ENCODE results near the gene IL1F10.

Gene IL1F10

DNA sequence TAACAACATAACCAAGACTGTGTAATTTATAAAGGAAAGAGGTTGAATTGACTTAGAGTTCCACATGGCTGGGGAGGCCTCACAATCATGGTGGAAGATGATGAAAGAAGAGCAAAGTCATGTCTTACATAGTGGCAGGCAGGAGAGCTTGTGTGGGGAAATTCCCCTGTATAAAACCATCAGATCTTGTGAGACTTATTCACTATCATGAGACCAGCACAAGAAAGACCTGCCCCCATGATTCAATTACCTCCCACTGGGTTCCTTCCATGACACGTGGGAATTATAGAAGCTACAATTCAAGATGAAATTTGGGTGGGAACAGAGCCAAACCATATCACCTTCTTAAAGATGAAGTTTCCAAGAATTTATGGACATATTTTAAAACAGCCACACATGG lies 11.2 kb upstream of the IL1F10 start:
- TF ChIP-seq ZNF660 (tag by site-specific recombination; IDR thresholded peaks at IDR 0.05), result no peak
- TF ChIP-seq, protein P1, sequence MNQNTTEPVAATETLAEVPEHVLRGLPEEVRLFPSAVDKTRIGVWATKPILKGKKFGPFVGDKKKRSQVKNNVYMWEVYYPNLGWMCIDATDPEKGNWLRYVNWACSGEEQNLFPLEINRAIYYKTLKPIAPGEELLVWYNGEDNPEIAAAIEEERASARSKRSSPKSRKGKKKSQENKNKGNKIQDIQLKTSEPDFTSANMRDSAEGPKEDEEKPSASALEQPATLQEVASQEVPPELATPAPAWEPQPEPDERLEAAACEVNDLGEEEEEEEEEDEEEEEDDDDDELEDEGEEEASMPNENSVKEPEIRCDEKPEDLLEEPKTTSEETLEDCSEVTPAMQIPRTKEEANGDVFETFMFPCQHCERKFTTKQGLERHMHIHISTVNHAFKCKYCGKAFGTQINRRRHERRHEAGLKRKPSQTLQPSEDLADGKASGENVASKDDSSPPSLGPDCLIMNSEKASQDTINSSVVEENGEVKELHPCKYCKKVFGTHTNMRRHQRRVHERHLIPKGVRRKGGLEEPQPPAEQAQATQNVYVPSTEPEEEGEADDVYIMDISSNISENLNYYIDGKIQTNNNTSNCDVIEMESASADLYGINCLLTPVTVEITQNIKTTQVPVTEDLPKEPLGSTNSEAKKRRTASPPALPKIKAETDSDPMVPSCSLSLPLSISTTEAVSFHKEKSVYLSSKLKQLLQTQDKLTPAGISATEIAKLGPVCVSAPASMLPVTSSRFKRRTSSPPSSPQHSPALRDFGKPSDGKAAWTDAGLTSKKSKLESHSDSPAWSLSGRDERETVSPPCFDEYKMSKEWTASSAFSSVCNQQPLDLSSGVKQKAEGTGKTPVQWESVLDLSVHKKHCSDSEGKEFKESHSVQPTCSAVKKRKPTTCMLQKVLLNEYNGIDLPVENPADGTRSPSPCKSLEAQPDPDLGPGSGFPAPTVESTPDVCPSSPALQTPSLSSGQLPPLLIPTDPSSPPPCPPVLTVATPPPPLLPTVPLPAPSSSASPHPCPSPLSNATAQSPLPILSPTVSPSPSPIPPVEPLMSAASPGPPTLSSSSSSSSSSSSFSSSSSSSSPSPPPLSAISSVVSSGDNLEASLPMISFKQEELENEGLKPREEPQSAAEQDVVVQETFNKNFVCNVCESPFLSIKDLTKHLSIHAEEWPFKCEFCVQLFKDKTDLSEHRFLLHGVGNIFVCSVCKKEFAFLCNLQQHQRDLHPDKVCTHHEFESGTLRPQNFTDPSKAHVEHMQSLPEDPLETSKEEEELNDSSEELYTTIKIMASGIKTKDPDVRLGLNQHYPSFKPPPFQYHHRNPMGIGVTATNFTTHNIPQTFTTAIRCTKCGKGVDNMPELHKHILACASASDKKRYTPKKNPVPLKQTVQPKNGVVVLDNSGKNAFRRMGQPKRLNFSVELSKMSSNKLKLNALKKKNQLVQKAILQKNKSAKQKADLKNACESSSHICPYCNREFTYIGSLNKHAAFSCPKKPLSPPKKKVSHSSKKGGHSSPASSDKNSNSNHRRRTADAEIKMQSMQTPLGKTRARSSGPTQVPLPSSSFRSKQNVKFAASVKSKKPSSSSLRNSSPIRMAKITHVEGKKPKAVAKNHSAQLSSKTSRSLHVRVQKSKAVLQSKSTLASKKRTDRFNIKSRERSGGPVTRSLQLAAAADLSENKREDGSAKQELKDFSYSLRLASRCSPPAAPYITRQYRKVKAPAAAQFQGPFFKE (tag by site-specific recombination; IDR thresholded peaks at IDR 0.05; ENCODE audit: borderline replicate concordance), result no peak
- TF ChIP-seq, protein P2, sequence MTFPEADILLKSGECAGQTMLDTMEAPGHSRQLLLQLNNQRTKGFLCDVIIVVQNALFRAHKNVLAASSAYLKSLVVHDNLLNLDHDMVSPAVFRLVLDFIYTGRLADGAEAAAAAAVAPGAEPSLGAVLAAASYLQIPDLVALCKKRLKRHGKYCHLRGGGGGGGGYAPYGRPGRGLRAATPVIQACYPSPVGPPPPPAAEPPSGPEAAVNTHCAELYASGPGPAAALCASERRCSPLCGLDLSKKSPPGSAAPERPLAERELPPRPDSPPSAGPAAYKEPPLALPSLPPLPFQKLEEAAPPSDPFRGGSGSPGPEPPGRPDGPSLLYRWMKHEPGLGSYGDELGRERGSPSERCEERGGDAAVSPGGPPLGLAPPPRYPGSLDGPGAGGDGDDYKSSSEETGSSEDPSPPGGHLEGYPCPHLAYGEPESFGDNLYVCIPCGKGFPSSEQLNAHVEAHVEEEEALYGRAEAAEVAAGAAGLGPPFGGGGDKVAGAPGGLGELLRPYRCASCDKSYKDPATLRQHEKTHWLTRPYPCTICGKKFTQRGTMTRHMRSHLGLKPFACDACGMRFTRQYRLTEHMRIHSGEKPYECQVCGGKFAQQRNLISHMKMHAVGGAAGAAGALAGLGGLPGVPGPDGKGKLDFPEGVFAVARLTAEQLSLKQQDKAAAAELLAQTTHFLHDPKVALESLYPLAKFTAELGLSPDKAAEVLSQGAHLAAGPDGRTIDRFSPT (tag by site-specific recombination; IDR thresholded peaks at IDR 0.05), result no peak
- TF ChIP-seq, protein P3, sequence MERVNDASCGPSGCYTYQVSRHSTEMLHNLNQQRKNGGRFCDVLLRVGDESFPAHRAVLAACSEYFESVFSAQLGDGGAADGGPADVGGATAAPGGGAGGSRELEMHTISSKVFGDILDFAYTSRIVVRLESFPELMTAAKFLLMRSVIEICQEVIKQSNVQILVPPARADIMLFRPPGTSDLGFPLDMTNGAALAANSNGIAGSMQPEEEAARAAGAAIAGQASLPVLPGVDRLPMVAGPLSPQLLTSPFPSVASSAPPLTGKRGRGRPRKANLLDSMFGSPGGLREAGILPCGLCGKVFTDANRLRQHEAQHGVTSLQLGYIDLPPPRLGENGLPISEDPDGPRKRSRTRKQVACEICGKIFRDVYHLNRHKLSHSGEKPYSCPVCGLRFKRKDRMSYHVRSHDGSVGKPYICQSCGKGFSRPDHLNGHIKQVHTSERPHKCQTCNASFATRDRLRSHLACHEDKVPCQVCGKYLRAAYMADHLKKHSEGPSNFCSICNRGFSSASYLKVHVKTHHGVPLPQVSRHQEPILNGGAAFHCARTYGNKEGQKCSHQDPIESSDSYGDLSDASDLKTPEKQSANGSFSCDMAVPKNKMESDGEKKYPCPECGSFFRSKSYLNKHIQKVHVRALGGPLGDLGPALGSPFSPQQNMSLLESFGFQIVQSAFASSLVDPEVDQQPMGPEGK (tag by site-specific recombination; IDR thresholded peaks at IDR 0.05), result no peak
- no peak for TF ChIP-seq GLIS1 (tag by site-specific recombination; IDR thresholded peaks at IDR 0.05)
- TF ChIP-seq ZNF302 (tag by site-specific recombination; IDR thresholded peaks at IDR 0.05; ENCODE audit: low read depth), result no peak
- TF ChIP-seq ZNF114 (tag by site-specific recombination; IDR thresholded peaks at IDR 0.05), result no peak
- no peak for TF ChIP-seq ZNF548 (tag by site-specific recombination; IDR thresholded peaks at IDR 0.05)
- TF ChIP-seq, protein P4, sequence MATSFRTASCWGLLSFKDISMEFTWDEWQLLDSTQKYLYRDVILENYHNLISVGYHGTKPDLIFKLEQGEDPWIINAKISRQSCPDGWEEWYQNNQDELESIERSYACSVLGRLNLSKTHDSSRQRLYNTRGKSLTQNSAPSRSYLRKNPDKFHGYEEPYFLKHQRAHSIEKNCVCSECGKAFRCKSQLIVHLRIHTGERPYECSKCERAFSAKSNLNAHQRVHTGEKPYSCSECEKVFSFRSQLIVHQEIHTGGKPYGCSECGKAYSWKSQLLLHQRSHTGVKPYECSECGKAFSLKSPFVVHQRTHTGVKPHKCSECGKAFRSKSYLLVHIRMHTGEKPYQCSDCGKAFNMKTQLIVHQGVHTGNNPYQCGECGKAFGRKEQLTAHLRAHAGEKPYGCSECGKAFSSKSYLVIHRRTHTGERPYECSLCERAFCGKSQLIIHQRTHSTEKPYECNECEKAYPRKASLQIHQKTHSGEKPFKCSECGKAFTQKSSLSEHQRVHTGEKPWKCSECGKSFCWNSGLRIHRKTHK (tag by site-specific recombination; IDR thresholded peaks at IDR 0.05), result no peak
- TF ChIP-seq WT1 (tag by site-specific recombination; IDR thresholded peaks at IDR 0.05), result no peak
- no peak for TF ChIP-seq ZNF664 (tag by site-specific recombination; IDR thresholded peaks at IDR 0.05)
- Histone ChIP-seq H3K36me3 (ENCODE audit: control insufficient read depth in 2 of 2, insufficient read depth in 1 of 2, low read length in 2 of 2) (no peaks in the 10 kb centered on the region), H3K4me3 (ENCODE audit: low read depth, low read length) (no peak overlapping the region), H3K4me1 (ENCODE audit: control insufficient read depth, insufficient read depth, low read length) (no peaks in the 10 kb centered on the region), H3K9me3 (ENCODE audit: control insufficient read depth, insufficient read depth, low read depth, low read length) (no peaks in the 10 kb centered on the region), H3K27ac (ENCODE audit: extremely low read depth, low read depth, low read length) (no peak overlapping the region)
- ChIA-PET POLR2A (no interaction called here), CTCF (interaction anchor here (1.0 kb wide), 1 partner anchor 142 kb away, joined by 3 read pairs; no protein-coding TSS in a partner anchor)

DNA sequence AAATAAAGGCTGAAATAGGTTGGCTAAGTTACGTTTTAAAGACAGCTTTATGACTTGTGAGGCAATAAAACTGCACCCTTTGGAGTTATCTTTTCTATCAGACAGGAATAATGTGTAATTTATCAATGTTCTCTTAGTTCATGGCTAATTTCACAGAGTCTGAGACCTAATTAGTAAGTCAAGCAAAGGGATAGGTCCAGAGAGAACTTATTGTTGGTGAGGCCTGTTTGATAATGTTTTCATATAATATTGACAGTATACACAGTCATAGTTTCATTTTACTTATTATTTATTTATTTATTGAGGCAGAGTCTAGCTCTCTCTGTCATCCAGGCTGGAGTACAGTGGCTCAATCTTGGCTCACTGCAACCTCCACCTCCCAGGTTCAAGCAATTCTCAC lies 10.7 kb upstream of the IL1F10 start:
- ChIA-PET CTCF (interaction anchor here (0.5 kb wide), 1 partner anchor 172 kb away, joined by 3 read pairs; no protein-coding TSS in a partner anchor), POLR2A (no interaction called here)
- TF ChIP-seq, protein P5, sequence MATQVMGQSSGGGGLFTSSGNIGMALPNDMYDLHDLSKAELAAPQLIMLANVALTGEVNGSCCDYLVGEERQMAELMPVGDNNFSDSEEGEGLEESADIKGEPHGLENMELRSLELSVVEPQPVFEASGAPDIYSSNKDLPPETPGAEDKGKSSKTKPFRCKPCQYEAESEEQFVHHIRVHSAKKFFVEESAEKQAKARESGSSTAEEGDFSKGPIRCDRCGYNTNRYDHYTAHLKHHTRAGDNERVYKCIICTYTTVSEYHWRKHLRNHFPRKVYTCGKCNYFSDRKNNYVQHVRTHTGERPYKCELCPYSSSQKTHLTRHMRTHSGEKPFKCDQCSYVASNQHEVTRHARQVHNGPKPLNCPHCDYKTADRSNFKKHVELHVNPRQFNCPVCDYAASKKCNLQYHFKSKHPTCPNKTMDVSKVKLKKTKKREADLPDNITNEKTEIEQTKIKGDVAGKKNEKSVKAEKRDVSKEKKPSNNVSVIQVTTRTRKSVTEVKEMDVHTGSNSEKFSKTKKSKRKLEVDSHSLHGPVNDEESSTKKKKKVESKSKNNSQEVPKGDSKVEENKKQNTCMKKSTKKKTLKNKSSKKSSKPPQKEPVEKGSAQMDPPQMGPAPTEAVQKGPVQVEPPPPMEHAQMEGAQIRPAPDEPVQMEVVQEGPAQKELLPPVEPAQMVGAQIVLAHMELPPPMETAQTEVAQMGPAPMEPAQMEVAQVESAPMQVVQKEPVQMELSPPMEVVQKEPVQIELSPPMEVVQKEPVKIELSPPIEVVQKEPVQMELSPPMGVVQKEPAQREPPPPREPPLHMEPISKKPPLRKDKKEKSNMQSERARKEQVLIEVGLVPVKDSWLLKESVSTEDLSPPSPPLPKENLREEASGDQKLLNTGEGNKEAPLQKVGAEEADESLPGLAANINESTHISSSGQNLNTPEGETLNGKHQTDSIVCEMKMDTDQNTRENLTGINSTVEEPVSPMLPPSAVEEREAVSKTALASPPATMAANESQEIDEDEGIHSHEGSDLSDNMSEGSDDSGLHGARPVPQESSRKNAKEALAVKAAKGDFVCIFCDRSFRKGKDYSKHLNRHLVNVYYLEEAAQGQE (tag by site-specific recombination; IDR thresholded peaks at IDR 0.05), result no peak
- no peak for TF ChIP-seq ZNF626 (tag by site-specific recombination; IDR thresholded peaks at IDR 0.05)
- TF ChIP-seq, protein P6, sequence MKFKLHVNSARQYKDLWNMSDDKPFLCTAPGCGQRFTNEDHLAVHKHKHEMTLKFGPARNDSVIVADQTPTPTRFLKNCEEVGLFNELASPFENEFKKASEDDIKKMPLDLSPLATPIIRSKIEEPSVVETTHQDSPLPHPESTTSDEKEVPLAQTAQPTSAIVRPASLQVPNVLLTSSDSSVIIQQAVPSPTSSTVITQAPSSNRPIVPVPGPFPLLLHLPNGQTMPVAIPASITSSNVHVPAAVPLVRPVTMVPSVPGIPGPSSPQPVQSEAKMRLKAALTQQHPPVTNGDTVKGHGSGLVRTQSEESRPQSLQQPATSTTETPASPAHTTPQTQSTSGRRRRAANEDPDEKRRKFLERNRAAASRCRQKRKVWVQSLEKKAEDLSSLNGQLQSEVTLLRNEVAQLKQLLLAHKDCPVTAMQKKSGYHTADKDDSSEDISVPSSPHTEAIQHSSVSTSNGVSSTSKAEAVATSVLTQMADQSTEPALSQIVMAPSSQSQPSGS (tag by site-specific recombination; IDR thresholded peaks at IDR 0.05; ENCODE audit: low read depth), result no peak
- TF ChIP-seq, protein P7, sequence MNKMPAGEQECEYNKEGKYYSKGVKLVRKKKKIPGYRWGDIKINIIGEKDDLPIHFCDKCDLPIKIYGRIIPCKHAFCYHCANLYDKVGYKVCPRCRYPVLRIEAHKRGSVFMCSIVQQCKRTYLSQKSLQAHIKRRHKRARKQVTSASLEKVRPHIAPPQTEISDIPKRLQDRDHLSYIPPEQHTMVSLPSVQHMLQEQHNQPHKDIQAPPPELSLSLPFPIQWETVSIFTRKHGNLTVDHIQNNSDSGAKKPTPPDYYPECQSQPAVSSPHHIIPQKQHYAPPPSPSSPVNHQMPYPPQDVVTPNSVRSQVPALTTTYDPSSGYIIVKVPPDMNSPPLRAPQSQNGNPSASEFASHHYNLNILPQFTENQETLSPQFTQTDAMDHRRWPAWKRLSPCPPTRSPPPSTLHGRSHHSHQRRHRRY (tag by site-specific recombination; IDR thresholded peaks at IDR 0.05), result no peak

More for the DNA sequence above, 10.7 kb upstream of the IL1F10 start:
- Histone ChIP-seq H3K4me3 (ENCODE audit: low read depth, low read length) (no peak overlapping the region), H3K27ac (ENCODE audit: extremely low read depth, low read depth, low read length) (no peak overlapping the region), H3K9me3 (ENCODE audit: control insufficient read depth, insufficient read depth, low read depth, low read length) (no peaks in the 10 kb centered on the region), H3K36me3 (ENCODE audit: control insufficient read depth in 2 of 2, insufficient read depth in 1 of 2, low read length in 2 of 2) (no peaks in the 10 kb centered on the region), H3K4me1 (ENCODE audit: control insufficient read depth, insufficient read depth, low read length) (no peaks in the 10 kb centered on the region)
